GM19025 (cell line): ENCODE results near the gene AP5S1.
"Not testable (repeated sequence)": the region's sequence is repeated elsewhere in the genome, so short reads cannot be mapped to it uniquely, and the experiment has no call there.

Source experiments
- ATAC-seq: cut with Tn5 transposase; IDR thresholded peaks from one replicate; pipeline ENCODE4 v1.9.1; 2021; ENCODE audit warnings: mild to moderate bottlenecking, low read depth, moderate library complexity; ENCODE audit not compliant: unreplicated experiment

Gene AP5S1

GRCh38 chr20:3811467-3812258, 8.7 kb upstream of the AP5S1 start:
- no peak for ATAC-seq

DNA sequence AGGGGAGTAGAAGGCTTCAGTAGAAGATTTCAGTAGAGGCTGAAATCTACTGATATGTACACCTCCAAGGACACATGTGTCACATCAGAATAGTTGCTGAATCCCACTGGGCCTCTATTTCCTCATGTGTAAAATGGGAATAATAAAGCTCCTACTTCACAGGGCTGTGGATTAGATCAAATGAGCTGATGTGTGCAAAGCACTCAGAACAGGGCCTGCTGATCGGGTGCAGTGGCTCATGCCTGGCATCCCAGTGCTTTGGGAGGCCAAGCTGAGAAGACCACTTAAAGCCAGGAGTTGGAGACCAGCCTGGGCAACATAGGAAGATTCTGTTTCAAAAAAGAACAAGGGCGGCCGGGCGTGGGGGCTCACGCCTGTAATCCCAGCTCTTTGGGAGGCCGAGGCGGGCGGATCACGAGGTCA, 8.1 kb upstream of the AP5S1 start:
- no peak for ATAC-seq

DNA sequence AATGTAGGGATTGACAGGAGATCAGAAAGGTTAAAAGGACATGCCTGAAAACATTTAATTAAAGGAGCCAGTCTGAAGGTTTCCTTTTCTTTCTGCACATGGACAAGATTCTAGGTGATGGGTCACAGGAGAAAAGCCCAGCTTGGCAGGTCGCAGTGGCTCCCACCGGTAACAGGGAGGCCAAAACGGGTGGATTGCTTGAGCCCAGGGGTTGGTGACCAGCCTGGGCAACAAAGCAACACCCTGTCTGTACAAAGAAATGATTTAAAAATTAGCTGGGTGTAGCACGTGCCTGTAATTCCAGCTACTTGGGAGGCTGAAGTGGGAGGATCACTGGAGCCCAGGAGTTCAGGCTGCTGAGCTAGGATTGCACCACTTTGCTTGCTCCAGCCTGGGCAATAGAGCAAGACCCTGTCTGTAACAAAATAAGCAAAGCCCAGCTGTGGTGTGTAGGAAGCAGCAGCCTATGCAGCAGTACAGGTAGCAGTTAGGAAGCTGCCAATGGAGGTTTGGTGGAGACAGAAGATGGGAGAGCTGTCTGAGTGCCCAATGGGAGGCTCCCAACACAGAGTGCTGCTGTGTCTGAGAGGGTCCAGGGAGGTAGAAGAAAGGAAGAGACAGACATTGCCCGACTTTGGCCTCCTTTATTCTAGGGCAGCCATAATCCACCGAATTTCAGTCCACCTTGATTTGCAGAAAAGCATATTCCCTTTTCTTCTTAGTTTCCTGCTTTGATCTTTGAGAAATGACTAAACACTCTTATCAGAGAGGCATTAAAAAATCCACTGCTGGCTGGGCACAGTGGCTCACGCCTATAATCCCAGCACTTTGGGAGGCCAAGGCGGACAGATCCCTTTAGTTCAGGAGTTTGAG, 7.1 kb upstream of the AP5S1 start:
- ATAC-seq: no peak

DNA sequence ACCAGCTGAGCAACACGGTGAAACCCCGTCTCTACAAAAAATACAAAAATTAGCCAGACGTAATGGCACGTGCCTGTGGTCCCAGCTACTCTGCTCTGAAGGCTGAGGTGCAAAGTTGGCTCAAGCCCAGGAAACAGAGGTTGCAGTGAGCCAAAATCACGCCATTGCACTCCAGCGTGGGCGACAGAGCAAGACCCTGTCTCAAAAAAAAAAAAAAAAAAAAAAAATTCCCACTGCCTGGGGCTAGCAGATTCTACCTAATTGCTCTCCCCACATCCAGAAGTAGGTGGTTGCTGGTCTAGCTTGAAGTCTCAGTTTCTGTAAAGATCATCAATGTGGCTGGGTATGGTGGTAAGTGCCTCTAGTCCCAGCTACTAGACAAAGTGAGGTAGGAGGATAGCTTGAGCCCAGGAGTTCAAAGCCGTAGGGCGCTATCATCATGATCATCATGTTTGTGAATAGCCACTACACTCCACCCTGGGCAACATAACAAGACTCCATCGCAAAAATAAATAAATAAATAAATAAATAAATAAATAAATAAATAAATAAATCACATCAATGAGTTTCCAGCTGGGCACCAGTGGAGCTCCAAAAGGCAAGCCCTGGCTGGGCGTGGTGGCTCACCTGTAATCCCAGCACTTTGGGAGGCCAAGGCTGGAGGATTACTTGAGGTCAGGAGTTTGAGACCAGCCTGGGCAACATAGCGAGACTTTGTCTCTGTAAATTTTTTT, 6.3 kb upstream of the AP5S1 start:
- ATAC-seq: no peak

DNA sequence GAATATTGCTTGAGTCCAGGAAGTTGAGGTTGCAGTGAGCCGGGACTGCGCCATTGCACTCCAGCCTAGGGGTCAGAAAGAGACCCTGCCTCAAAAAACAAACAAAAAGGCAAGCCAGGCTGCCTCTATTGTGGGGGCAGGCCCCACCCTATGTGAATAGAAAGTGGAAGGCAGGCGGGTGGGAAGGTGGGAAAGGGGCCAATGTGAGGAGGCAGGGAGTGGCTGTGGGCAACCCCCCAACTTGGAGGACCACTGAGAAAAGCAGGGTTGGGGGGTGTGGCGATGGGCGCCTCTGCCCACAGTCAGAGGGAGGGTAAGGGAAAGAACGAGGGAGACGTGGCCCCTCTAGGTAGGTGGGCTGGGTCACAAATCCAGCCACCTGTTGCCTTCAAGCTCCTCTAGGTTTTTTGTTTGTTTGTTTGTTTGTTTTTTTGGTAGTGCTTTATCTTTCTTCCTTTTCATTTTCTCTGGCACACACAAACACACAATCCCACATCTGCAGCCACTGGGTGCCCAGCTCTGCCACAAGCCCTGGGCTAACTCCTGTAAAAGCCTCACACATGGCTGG, 5.3 kb upstream of the AP5S1 start:
- ATAC-seq: no peak

GRCh38 chr20:3815703-3816315, 4.5 kb upstream of the AP5S1 start:
- no peak for ATAC-seq

GRCh38 chr20:3818155-3819151, 1.9 kb upstream of the AP5S1 start:
- no peak for ATAC-seq

GRCh38 chr20:3819411-3820047, 818 bp upstream of the AP5S1 start:
- no peak for ATAC-seq

GRCh38 chr20:3820901-3821727, 767 bp downstream of the AP5S1 start:
- peak; percentile 1 for ATAC-seq

DNA sequence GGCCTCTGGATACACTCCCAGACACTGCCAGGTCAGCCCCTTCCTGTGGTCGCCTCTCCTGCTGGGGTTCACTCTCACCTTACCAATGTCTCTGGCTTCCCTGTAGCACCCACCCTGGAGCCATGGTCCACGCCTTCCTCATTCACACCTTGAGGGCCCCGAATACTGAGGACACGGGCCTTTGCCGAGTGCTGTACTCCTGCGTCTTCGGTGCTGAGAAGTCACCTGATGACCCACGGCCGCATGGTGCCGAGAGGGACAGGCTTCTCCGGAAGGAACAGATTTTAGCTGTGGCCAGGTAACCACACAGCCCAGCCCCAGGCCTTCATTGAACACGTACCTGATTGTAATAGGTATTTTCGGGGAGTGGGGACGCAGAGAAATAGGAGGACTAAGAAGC, 1.6 kb downstream of the AP5S1 start:
- no peak for ATAC-seq

DNA sequence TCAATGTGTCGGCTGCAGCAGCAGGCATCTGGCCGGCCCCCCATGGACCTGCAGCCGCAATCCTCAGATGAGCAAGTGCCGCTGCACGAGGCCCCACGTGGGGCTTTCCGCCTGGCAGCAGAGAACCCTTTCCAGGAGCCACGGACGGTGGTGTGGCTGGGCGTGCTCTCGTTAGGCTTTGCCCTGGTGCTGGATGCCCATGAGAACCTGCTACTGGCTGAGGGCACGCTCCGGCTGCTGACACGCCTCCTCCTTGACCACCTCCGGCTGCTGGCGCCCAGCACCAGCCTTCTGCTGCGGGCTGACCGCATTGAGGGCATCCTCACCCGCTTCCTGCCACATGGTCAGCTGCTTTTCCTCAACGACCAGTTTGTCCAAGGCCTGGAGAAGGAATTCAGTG, 3.5 kb downstream of the AP5S1 start:
- no peak for ATAC-seq

GRCh38 chr20:3825526-3825925, 5.2 kb downstream of the AP5S1 start:
- no peak for ATAC-seq

- no peak for ATAC-seq
Observed at GRCh38 chr20:3826420-3826819, 6.1 kb downstream of the AP5S1 start.

GRCh38 chr20:3828798-3829197, 8.5 kb downstream of the AP5S1 start:
- ATAC-seq: no peak

GRCh38 chr20:3829891-3830290, 9.5 kb downstream of the AP5S1 start:
- not testable (repeated sequence) for ATAC-seq

GRCh38 chr20:3836132-3836531, 15.8 kb downstream of the AP5S1 start:
- no peak for ATAC-seq

DNA sequence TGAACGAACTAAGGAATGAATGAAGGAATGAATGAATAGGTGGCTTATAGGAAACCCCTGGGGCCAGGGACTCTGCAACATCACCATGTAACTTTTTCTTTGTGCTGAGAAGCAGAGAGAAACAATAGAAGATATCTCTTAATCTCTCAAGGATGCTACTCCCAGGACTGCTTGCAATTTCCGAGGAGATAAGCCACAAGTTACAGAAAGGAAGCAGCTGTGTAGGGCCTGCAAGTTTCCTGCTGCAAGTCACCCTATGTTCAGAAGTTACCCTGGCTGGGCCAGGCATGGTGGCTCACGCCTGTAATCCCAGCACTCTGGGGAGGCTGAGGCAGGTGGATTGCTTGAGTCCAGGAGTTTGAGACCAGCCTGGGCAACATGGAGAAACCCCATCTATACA, 19.0 kb downstream of the AP5S1 start:
- no peak for ATAC-seq

GRCh38 chr20:3840201-3840600, 19.9 kb downstream of the AP5S1 start:
- ATAC-seq: not testable (repeated sequence)
